HG02973 (cell line): ENCODE data around the gene DIAPH3.
"Not testable (repeated sequence)": the region's sequence is repeated elsewhere in the genome, so short reads cannot be mapped to it uniquely, and the experiment has no call there.

ENCODE experiments used
- ATAC-seq: cut with Tn5 transposase; IDR thresholded peaks from one replicate; pipeline ENCODE4 v1.9.1; 2021; ENCODE audit warnings: moderate library complexity; ENCODE audit not compliant: unreplicated experiment

Gene DIAPH3

GRCh38 chr13:60099631-60100420 is 63.9 kb downstream of the DIAPH3 start:
- ATAC-seq = no peak

- no peak for ATAC-seq
Observed at GRCh38 chr13:60095300-60095699, 68.4 kb downstream of the DIAPH3 start.

GRCh38 chr13:60094385-60095088 is 69.2 kb downstream of the DIAPH3 start:
- ATAC-seq = no peak

GRCh38 chr13:60093425-60094019 is 70.2 kb downstream of the DIAPH3 start:
- no peak for ATAC-seq

- no peak for ATAC-seq
Observed at GRCh38 chr13:60091573-60091972, 72.2 kb downstream of the DIAPH3 start.

- no peak for ATAC-seq
Observed at GRCh38 chr13:60090574-60090973, 73.2 kb downstream of the DIAPH3 start.

GRCh38 chr13:60083780-60084179 is 79.9 kb downstream of the DIAPH3 start:
- not testable (repeated sequence) for ATAC-seq

- no peak for ATAC-seq
Observed at GRCh38 chr13:60080850-60081249, 82.9 kb downstream of the DIAPH3 start.

- no peak for ATAC-seq
Observed at GRCh38 chr13:60078226-60078625, 85.5 kb downstream of the DIAPH3 start.

- ATAC-seq = no peak
Observed at GRCh38 chr13:60075850-60076249, 87.9 kb downstream of the DIAPH3 start.

GRCh38 chr13:60074397-60074796 is 89.3 kb downstream of the DIAPH3 start:
- ATAC-seq = no peak

- no peak for ATAC-seq
Observed at GRCh38 chr13:60066226-60066625, 97.5 kb downstream of the DIAPH3 start.

GRCh38 chr13:60062502-60062901 is 101.2 kb downstream of the DIAPH3 start:
- no peak for ATAC-seq

GRCh38 chr13:60061737-60062136 is 102.0 kb downstream of the DIAPH3 start:
- no peak for ATAC-seq

- no peak for ATAC-seq
Observed at GRCh38 chr13:60051754-60052285, 111.9 kb downstream of the DIAPH3 start.

- ATAC-seq = not testable (repeated sequence)
Observed at GRCh38 chr13:60048353-60048752, 115.4 kb downstream of the DIAPH3 start.

- no peak for ATAC-seq
Observed at GRCh38 chr13:60047918-60048317, 115.8 kb downstream of the DIAPH3 start.

GRCh38 chr13:60044321-60044720 is 119.4 kb downstream of the DIAPH3 start:
- ATAC-seq = no peak

- no peak for ATAC-seq
Observed at GRCh38 chr13:60043262-60043661, 120.5 kb downstream of the DIAPH3 start.

GRCh38 chr13:60040668-60041067 is 123.1 kb downstream of the DIAPH3 start:
- ATAC-seq = not testable (repeated sequence)

GRCh38 chr13:60035874-60036273 is 127.9 kb downstream of the DIAPH3 start:
- ATAC-seq = no peak

GRCh38 chr13:60032851-60033250 is 130.9 kb downstream of the DIAPH3 start:
- no peak for ATAC-seq
